Astrocyte of the cerebellum (primary cell): Measurements from ENCODE around the gene NSUN5.

ENCODE experiments used
- DNase-seq: peaks from one replicate; pipeline ENCODE4 v3.0.0-alpha.2; 2011; ENCODE audit warnings: low read depth
- H3K4me3 ChIP-seq: 2 replicates; pipeline ENCODE4 v1.5.1; 2011; ENCODE audit warnings: mild to moderate bottlenecking, low read depth, low read length, moderate library complexity
- CTCF ChIP-seq: IDR thresholded peaks from 2 replicates; pipeline ENCODE4 v1.5.1; 2012; ENCODE audit warnings: low read length, low read depth, moderate library complexity, mild to moderate bottlenecking; ENCODE audit errors: missing control alignments
- in situ Hi-C: cut with HindIII; loops from 2 replicates; pipeline ENCODE4 v1.10.0; 2017; ENCODE audit warnings: low sequenced_read_pairs

The NSUN5 gene

GRCh38 chr7:73351447-73352167, 43.0 kb upstream of the NSUN5 start:
- H3K4me3 ChIP-seq, result no peak overlapping the region
- no peak for TF ChIP-seq CTCF
- in situ Hi-C loops, result loop anchor here (10.0 kb wide), 1 partner anchor 93 kb away; no protein-coding TSS in a partner anchor
- DNase-seq, result no peak

GRCh38 chr7:73350306-73351068, 41.9 kb upstream of the NSUN5 start:
- TF ChIP-seq CTCF, result no peak
- no peak overlapping the region for H3K4me3 ChIP-seq
- DNase-seq, result no peak
- in situ Hi-C loops, result loop anchor here (10.0 kb wide), 1 partner anchor 94 kb away; no protein-coding TSS in a partner anchor

GRCh38 chr7:73349763-73350162, 41.1 kb upstream of the NSUN5 start:
- no peak for DNase-seq
- no peak for TF ChIP-seq CTCF
- in situ Hi-C loops, result loop anchor here (10.0 kb wide), 1 partner anchor 95 kb away; no protein-coding TSS in a partner anchor

GRCh38 chr7:73345951-73346350, 37.3 kb upstream of the NSUN5 start:
- in situ Hi-C loops, result no loop called here
- TF ChIP-seq CTCF, result no peak
- DNase-seq, result no peak
- H3K4me3 ChIP-seq, result no peak overlapping the region

More at GRCh38 chr7:73349763-73350162, 41.1 kb upstream of the NSUN5 start:
- no peak overlapping the region for H3K4me3 ChIP-seq

- no peak for DNase-seq
- TF ChIP-seq CTCF, result no peak
- in situ Hi-C loops, result no loop called here
- H3K4me3 ChIP-seq, result no peak overlapping the region
Measured at GRCh38 chr7:73345538-73345937, 36.9 kb upstream of the NSUN5 start.

- no peak for TF ChIP-seq CTCF
Measured at GRCh38 chr7:73343671-73344380, 35.2 kb upstream of the NSUN5 start.

More at GRCh38 chr7:73343671-73344380, 35.2 kb upstream of the NSUN5 start:
- in situ Hi-C loops, result no loop called here
- no peak for DNase-seq
- no peak overlapping the region for H3K4me3 ChIP-seq
